BE2C (cell line): Measurements from ENCODE around the gene AMIGO3.
"Not testable (repeated sequence)": the region's sequence is repeated elsewhere in the genome, so short reads cannot be mapped to it uniquely, and the experiment has no call there.

ENCODE experiments used
- DNase-seq: peaks from one replicate; pipeline ENCODE4 v3.0.0-alpha.2; 2020
- H3K27me3 ChIP-seq: fragments of 250-450 bp; sonication (Bioruptor Pico); 2 replicates; pipeline ENCODE4 v1.5.1; 2020; ENCODE audit warnings: mild to moderate bottlenecking
- H3K36me3 ChIP-seq: fragments of 250-450 bp; sonication (Bioruptor Pico); 2 replicates; pipeline ENCODE4 v1.5.1; 2020; ENCODE audit warnings: mild to moderate bottlenecking
- H3K4me1 ChIP-seq: fragments of 250-450 bp; sonication (Bioruptor Pico); 2 replicates; pipeline ENCODE4 v1.5.1; 2020
- H3K4me3 ChIP-seq: 2 replicates; pipeline ENCODE4 v1.5.1; 2011; ENCODE audit warnings: low read depth, low read length
- H3K9me3 ChIP-seq: fragments of 250-450 bp; sonication (Bioruptor Pico); 2 replicates; pipeline ENCODE4 v1.5.1; 2020
- TF ChIP-seq, protein P1 (sequence below): IDR thresholded peaks from 2 replicates; pipeline ENCODE4 v1.5.1; 2012; ENCODE audit warnings: mild to moderate bottlenecking, low read depth, low read length

Gene AMIGO3

GRCh38 chr3:49756036-49756435, 36.6 kb upstream of the AMIGO3 start:
- Histone ChIP-seq H3K4me3 (no peak overlapping the region), H3K27me3 (no peaks in the 10 kb centered on the region), H3K9me3 (no peaks in the 10 kb centered on the region), H3K4me1 (no peaks in the 10 kb centered on the region), H3K36me3 (no peaks in the 10 kb centered on the region)
- TF ChIP-seq, protein P1, sequence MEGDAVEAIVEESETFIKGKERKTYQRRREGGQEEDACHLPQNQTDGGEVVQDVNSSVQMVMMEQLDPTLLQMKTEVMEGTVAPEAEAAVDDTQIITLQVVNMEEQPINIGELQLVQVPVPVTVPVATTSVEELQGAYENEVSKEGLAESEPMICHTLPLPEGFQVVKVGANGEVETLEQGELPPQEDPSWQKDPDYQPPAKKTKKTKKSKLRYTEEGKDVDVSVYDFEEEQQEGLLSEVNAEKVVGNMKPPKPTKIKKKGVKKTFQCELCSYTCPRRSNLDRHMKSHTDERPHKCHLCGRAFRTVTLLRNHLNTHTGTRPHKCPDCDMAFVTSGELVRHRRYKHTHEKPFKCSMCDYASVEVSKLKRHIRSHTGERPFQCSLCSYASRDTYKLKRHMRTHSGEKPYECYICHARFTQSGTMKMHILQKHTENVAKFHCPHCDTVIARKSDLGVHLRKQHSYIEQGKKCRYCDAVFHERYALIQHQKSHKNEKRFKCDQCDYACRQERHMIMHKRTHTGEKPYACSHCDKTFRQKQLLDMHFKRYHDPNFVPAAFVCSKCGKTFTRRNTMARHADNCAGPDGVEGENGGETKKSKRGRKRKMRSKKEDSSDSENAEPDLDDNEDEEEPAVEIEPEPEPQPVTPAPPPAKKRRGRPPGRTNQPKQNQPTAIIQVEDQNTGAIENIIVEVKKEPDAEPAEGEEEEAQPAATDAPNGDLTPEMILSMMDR = no peak
- no peak for DNase-seq

GRCh38 chr3:49754536-49754935, 35.1 kb upstream of the AMIGO3 start:
- no peak for DNase-seq
- Histone ChIP-seq H3K36me3 (no peaks in the 10 kb centered on the region), H3K27me3 (no peaks in the 10 kb centered on the region), H3K4me3 (no peak overlapping the region), H3K9me3 (no peaks in the 10 kb centered on the region), H3K4me1 (no peaks in the 10 kb centered on the region)
- TF ChIP-seq, protein P1 = no peak

DNA sequence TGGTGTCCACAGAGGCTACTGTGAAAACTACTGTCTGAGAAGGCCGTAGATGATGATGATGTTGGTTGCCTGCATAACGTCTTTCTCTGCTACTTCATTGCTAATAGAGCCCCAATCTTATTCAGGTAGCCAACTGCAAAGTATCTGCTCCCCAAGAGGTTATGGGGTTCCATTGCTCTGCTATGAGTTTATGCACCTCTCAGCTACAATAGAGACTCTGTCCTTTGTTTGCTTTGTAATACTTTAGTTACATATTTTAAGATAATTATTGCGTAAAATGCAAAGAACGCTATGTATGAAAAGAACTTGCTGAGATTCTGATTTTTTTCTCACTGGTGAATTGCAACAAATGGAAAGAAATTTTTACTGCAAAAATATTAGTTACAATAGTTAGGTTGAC, 32.0 kb upstream of the AMIGO3 start:
- no peak for DNase-seq

DNA sequence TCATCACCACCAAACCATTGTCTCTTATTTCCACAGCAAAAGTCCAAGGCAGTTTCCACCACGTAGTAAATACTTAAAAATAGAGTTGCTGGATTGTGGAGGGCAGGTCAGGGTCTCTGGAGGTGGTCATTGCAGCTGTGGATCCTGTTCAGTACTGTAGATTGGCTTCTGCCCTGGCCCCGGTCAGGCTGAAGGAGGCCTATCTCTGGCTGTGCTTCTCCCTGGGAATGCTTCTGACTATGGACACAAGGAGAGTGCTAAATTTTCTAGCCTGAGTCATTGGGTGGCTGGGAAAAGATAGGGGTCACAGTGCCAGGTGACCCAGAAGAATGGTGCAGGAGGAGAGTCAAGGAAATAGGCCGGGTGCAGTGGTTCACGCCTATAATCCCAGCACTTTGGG, 30.6 kb upstream of the AMIGO3 start:
- Histone ChIP-seq H3K27me3 (no peaks in the 10 kb centered on the region), H3K4me3 (no peak overlapping the region), H3K4me1 (no peaks in the 10 kb centered on the region), H3K36me3 (no peaks in the 10 kb centered on the region; the same call in 1 of the 2 replicates), H3K9me3 (no peaks in the 10 kb centered on the region)
- DNase-seq = no peak
- TF ChIP-seq, protein P1 = no peak

More for the DNA sequence above, 32.0 kb upstream of the AMIGO3 start:
- Histone ChIP-seq H3K36me3 (no peaks in the 10 kb centered on the region; the same call in 1 of the 2 replicates), H3K27me3 (no peaks in the 10 kb centered on the region), H3K9me3 (no peaks in the 10 kb centered on the region), H3K4me3 (no peak overlapping the region), H3K4me1 (no peaks in the 10 kb centered on the region)
- TF ChIP-seq, protein P1 = no peak

DNA sequence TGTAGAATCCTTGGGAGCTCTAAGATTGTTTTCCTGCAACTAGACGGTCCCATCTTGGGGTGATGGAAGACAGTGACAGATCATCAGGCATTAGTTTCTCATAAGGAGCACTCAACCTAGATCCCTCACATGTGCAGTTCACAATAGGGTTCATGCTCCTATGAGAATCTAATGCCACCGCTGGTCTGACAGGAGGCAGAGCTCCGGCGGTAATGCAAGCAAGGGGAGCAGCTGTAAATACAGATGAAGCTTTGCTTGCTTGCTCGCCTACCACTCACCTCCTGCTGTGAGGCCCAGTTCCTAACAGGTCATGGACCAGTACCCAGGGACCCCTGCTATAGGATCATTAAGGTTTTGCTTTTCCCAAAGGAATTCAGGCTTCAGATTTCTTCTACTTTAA, 29.4 kb upstream of the AMIGO3 start:
- H3K27me3 ChIP-seq, DNase-seq, H3K4me3 ChIP-seq, H3K9me3 ChIP-seq, H3K36me3 ChIP-seq, H3K4me1 ChIP-seq: not testable (repeated sequence)

DNA sequence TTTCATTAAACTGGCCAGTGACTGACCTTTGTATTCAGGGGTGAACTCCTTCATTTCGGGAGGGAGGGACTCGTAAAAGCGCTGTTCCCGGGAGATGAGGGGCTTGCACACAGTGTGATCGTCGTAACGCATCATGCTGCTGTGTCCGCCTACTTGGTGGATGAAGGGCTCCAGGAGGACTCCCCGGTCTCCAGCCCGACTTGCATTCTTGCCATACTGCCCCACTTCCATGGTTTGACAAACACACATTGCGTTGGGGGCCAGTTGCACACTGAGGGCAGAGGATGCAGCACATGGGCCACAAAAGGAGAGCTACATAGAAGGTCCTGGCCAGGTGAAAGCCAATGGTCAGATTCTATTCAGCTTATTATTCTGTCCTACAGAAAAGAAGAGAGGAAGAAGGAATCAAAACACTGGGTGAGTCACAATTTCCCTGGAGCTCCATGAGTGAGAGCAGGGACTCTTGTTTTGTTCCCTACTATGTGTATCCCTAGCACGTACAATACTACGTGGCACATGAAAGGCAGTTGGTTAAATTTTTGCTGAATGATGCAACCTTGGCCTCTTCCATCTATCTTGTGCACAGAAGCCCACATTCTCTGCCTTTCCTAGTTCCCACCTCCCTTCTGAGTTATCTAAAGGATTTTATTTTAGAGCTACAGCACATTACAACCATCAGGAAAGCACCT, 28.5 kb upstream of the AMIGO3 start:
- no peaks in the 10 kb centered on the region for H3K4me1 ChIP-seq
- H3K36me3 ChIP-seq = no peaks in the 10 kb centered on the region; the same call in 1 of the 2 replicates
- TF ChIP-seq, protein P1 = no peak
- no peak for DNase-seq
- no peaks in the 10 kb centered on the region for H3K27me3 ChIP-seq
- H3K4me3 ChIP-seq = no peak overlapping the region
- no peaks in the 10 kb centered on the region for H3K9me3 ChIP-seq
